Measurements from ENCODE around the gene ADD2. TPM values are rescaled to one million over a fixed set of nuclear protein-coding genes. Genes with fewer than 3 reads are reported as not detected.

Gene ADD2
- total RNA-seq, 1 donor from 2014 or later = 4.8 TPM

DNA sequence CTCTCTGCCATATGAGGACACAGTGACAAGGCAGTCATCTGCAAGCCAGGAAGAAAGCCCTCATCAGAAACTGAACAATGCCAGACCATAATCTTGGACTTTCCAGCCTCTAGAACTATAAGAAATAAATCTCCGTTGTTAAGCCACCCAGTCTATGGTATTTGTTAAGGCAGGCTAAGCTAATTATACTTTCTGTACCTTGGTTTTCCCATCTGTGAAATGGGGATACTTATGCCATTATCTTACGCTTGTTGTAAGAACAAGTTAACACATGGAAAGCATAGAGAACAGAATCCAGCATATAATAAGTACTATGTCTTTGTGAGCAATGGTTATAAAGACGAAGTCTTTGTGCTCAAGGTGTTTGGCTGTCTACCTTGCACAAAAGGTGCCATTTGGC, 8.3 kb upstream of the ADD2 start:
- Mint-ChIP-seq H3K4me1 (ENCODE audit: low read depth, unreplicated experiment) (peaks cover 7% of the 10 kb centered on the region), H3K4me3 (ENCODE audit: unreplicated experiment) (no peak overlapping the region), H3K27ac (ENCODE audit: unreplicated experiment) (no peak overlapping the region), H3K27me3 (ENCODE audit: low read depth, unreplicated experiment) (peaks cover 25% of the 10 kb centered on the region), H3K36me3 (ENCODE audit: low read depth, unreplicated experiment) (no peaks in the 10 kb centered on the region), H3K9me3 (ENCODE audit: unreplicated experiment) (peaks cover 6% of the 10 kb centered on the region)
- H3K79me2 ChIP-seq (ENCODE audit: insufficient read depth, low read length) = no peaks in the 10 kb centered on the region
- no peaks in the 10 kb centered on the region for H3K36me3 ChIP-seq (ENCODE audit: insufficient read depth, low read length)
- H4K20me1 ChIP-seq (ENCODE audit: insufficient read depth, low read length) = no peaks in the 10 kb centered on the region
- H3K4me2 ChIP-seq (ENCODE audit: low read length) = no peak overlapping the region
- H3K4me1 ChIP-seq (ENCODE audit: insufficient read depth, low read length) = no peaks in the 10 kb centered on the region
- FAIRE-seq (no peak), DNase-seq (ENCODE audit: low read depth) (no peak)
- no peak for TF ChIP-seq EZH2 (IDR thresholded peaks at IDR 0.05; ENCODE audit: insufficient read depth, low read length)
- TF ChIP-seq, protein P1, sequence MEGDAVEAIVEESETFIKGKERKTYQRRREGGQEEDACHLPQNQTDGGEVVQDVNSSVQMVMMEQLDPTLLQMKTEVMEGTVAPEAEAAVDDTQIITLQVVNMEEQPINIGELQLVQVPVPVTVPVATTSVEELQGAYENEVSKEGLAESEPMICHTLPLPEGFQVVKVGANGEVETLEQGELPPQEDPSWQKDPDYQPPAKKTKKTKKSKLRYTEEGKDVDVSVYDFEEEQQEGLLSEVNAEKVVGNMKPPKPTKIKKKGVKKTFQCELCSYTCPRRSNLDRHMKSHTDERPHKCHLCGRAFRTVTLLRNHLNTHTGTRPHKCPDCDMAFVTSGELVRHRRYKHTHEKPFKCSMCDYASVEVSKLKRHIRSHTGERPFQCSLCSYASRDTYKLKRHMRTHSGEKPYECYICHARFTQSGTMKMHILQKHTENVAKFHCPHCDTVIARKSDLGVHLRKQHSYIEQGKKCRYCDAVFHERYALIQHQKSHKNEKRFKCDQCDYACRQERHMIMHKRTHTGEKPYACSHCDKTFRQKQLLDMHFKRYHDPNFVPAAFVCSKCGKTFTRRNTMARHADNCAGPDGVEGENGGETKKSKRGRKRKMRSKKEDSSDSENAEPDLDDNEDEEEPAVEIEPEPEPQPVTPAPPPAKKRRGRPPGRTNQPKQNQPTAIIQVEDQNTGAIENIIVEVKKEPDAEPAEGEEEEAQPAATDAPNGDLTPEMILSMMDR (IDR thresholded peaks at IDR 0.05; ENCODE audit: insufficient read depth, low read depth, low read length) = no peak
- H3K9me3 ChIP-seq (ENCODE audit: insufficient read depth, low read depth, low read length) = no peaks in the 10 kb centered on the region
- H3K4me3 ChIP-seq (ENCODE audit: insufficient read depth, low read depth, low read length) = no peak overlapping the region
- H3K27me3 ChIP-seq (ENCODE audit: insufficient read depth, low read length) = peaks cover 6% of the 10 kb centered on the region
- no peak overlapping the region for H3K9ac ChIP-seq (ENCODE audit: low read length)
- H2AFZ ChIP-seq (ENCODE audit: low read depth, low read length) = no peak overlapping the region
- H3K27ac ChIP-seq (ENCODE audit: low read depth, low read length) = no peak overlapping the region

DNA sequence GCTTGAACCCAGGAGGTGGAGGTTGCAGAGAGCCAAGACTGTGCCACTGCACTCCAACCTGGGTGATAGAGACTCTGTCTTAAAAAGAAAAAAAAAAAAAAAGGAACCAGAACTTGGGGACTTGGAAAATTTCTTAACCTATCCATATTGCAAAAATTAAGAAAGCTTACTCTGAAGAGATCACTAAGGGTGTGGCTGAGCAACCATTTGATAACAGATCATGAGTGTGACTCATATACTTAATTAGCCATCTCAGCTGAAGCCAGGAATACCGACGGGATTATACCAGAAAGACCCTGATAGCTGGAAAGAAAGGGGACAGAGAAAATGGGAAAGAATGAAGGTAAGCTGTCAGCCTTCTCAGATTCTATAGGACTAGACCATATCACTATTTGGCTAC, 7.1 kb upstream of the ADD2 start:
- Mint-ChIP-seq H3K36me3 (ENCODE audit: low read depth, unreplicated experiment) (no peaks in the 10 kb centered on the region), H3K9me3 (ENCODE audit: unreplicated experiment) (peaks cover 6% of the 10 kb centered on the region), H3K4me1 (ENCODE audit: low read depth, unreplicated experiment) (peaks cover 3% of the 10 kb centered on the region), H3K4me3 (ENCODE audit: unreplicated experiment) (no peak overlapping the region), H3K27ac (ENCODE audit: unreplicated experiment) (no peak overlapping the region), H3K27me3 (ENCODE audit: low read depth, unreplicated experiment) (peaks cover 25% of the 10 kb centered on the region)
- Histone ChIP-seq H3K4me3 (ENCODE audit: insufficient read depth, low read depth, low read length) (no peak overlapping the region), H3K27ac (ENCODE audit: low read depth, low read length) (no peak overlapping the region), H2AFZ (ENCODE audit: low read depth, low read length) (no peak overlapping the region), H3K36me3 (ENCODE audit: insufficient read depth, low read length) (no peaks in the 10 kb centered on the region), H3K4me2 (ENCODE audit: low read length) (no peak overlapping the region), H3K4me1 (ENCODE audit: insufficient read depth, low read length) (no peaks in the 10 kb centered on the region), H3K27me3 (ENCODE audit: insufficient read depth, low read length) (peaks cover 6% of the 10 kb centered on the region), H3K79me2 (ENCODE audit: insufficient read depth, low read length) (no peaks in the 10 kb centered on the region), H3K9me3 (ENCODE audit: insufficient read depth, low read depth, low read length) (no peaks in the 10 kb centered on the region), H3K9ac (ENCODE audit: low read length) (no peak overlapping the region), H4K20me1 (ENCODE audit: insufficient read depth, low read length) (no peaks in the 10 kb centered on the region)
- no peak for TF ChIP-seq EZH2 (IDR thresholded peaks at IDR 0.05; ENCODE audit: insufficient read depth, low read length)
- TF ChIP-seq, protein P1 (IDR thresholded peaks at IDR 0.05; ENCODE audit: insufficient read depth, low read depth, low read length) = no peak
- FAIRE-seq (no peak), DNase-seq (ENCODE audit: low read depth) (no peak)

- TF ChIP-seq EZH2 (IDR thresholded peaks at IDR 0.05; ENCODE audit: insufficient read depth, low read length) = no peak
- TF ChIP-seq, protein P1 (IDR thresholded peaks at IDR 0.05; ENCODE audit: insufficient read depth, low read depth, low read length) = no peak
- H3K27ac Mint-ChIP-seq (ENCODE audit: unreplicated experiment) = no peak overlapping the region
Observed at GRCh38 chr2:70772486-70773155, 4.6 kb upstream of the ADD2 start.

More at GRCh38 chr2:70772486-70773155, 4.6 kb upstream of the ADD2 start:
- Mint-ChIP-seq H3K4me3 (ENCODE audit: unreplicated experiment) (no peak overlapping the region), H3K4me1 (ENCODE audit: low read depth, unreplicated experiment) (no peaks in the 10 kb centered on the region), H3K9me3 (ENCODE audit: unreplicated experiment) (peaks cover 6% of the 10 kb centered on the region), H3K36me3 (ENCODE audit: low read depth, unreplicated experiment) (no peaks in the 10 kb centered on the region), H3K27me3 (ENCODE audit: low read depth, unreplicated experiment) (peaks cover 34% of the 10 kb centered on the region)
- Histone ChIP-seq H3K9me3 (ENCODE audit: insufficient read depth, low read depth, low read length) (no peaks in the 10 kb centered on the region), H3K4me2 (ENCODE audit: low read length) (no peak overlapping the region), H3K27ac (ENCODE audit: low read depth, low read length) (no peak overlapping the region), H4K20me1 (ENCODE audit: insufficient read depth, low read length) (no peaks in the 10 kb centered on the region), H3K4me1 (ENCODE audit: insufficient read depth, low read length) (no peaks in the 10 kb centered on the region), H2AFZ (ENCODE audit: low read depth, low read length) (no peak overlapping the region), H3K36me3 (ENCODE audit: insufficient read depth, low read length) (no peaks in the 10 kb centered on the region), H3K27me3 (ENCODE audit: insufficient read depth, low read length) (peaks cover 22% of the 10 kb centered on the region), H3K4me3 (ENCODE audit: insufficient read depth, low read depth, low read length) (no peak overlapping the region), H3K9ac (ENCODE audit: low read length) (no peak overlapping the region), H3K79me2 (ENCODE audit: insufficient read depth, low read length) (no peaks in the 10 kb centered on the region)
- DNase-seq (ENCODE audit: low read depth) (no peak), FAIRE-seq (no peak)
